Testis (tissue), 3 donors: ENCODE measurements around the gene RAB17. TPM values are rescaled to one million over a fixed set of nuclear protein-coding genes. Genes with fewer than 3 reads are reported as not detected.

ENCODE experiments used
- DNase-seq: peaks from one replicate; pipeline ENCODE4 v3.0.0-alpha.2; 2019
- H3K27ac ChIP-seq, 2 donors: fragments of 200-600 bp; sonication (generic); one replicate each; pipeline ENCODE4 v1.5.1; 2019
- H3K27me3 ChIP-seq: fragments of 200-600 bp; sonication (generic); one replicate; pipeline ENCODE4 v1.5.1; 2019
- H3K36me3 ChIP-seq: fragments of 200-600 bp; sonication (generic); one replicate; pipeline ENCODE4 v1.5.1; 2017; ENCODE audit warnings: low read depth; ENCODE audit errors: missing control alignments
- H3K4me1 ChIP-seq: fragments of 200-600 bp; sonication (generic); one replicate; pipeline ENCODE4 v1.5.1; 2019
- H3K4me3 ChIP-seq, 2 donors: fragments of 200-600 bp; sonication (generic); one replicate each; pipeline ENCODE4 v1.5.1; 2017 to 2019
- H3K9me3 ChIP-seq: fragments of 200-600 bp; sonication (generic); one replicate; pipeline ENCODE4 v1.5.1; 2017
- CTCF ChIP-seq, 3 experiments: fragments of 450-650 bp in 2 of 3; fragments of 200-600 bp in 1 of 3; sonication (generic) in 1 of 3; IDR thresholded peaks; one replicate each; pipeline ENCODE4 v1.5.1; 2016 to 2019; ENCODE audit warnings: antibody characterized with exemption in 3 of 3, mild to moderate bottlenecking in 2 of 3, moderate library complexity in 1 of 3
- POLR2A ChIP-seq: fragments of 450-650 bp; IDR thresholded peaks from one replicate; pipeline ENCODE4 v1.6.1; 2017; ENCODE audit warnings: antibody characterized with exemption, mild to moderate bottlenecking, moderate library complexity
- WGBS, 2 donors: methylation state at CpG; one replicate each; pipeline ENCODE4 v1.1.5; 2018; 5-methylcytosine and 5-hydroxymethylcytosine counted together
- intact Hi-C: fragments of 100-400 bp; cut with DNase I; formaldehyde crosslinking; loops from one replicate; pipeline ENCODE4 v1.15.1; 2023; ENCODE audit warnings: low total_unique reads
- polyA plus RNA-seq: library from polyadenylated mRNA; stranded (reverse); fragments of 350-450 nt; fragmentation: Illumina TruSeq; extraction: RNeasy Lipid Tissue Mini Kit (QIAGEN cat#74804); gene quantifications from one replicate; pipeline ENCODE4 v1.2.3, GENCODE V29; 2014; ENCODE audit warnings: low read depth, low replicate concordance; ENCODE audit not compliant: insufficient read depth
- total RNA-seq, 2 donors: library from RNA; depleted of rRNA; stranded (reverse); fragments of >200 nt; gene quantifications; one replicate each; pipeline ENCODE4 v1.2.3, GENCODE V29; 2016

The RAB17 gene
- total and polyA plus RNA-seq, 3 donors from 2014 or later, result 3.2 to 6.3 (median 3.2) TPM

- H3K27ac ChIP-seq, result no peak overlapping the region
- TF ChIP-seq CTCF (IDR thresholded peaks at IDR 0.05) (no peak), POLR2A (no peak)
- WGBS, 2 donors, result 89 to 90% methylated on average over 28 to 29 of the region's 29 CpGs
- H3K4me1 ChIP-seq, result peaks cover 17% of the 10 kb centered on the region
- intact Hi-C loops, result no loop called here
- H3K36me3 ChIP-seq, result no peaks in the 10 kb centered on the region
- H3K9me3 ChIP-seq, result no peaks in the 10 kb centered on the region
- no peak overlapping the region for H3K4me3 ChIP-seq
- DNase-seq, result no peak
- no peaks in the 10 kb centered on the region for H3K27me3 ChIP-seq
Observed at GRCh38 chr2:237538001-237538720, 52.4 kb downstream of the RAB17 start.

- H3K36me3 ChIP-seq, result no peaks in the 10 kb centered on the region
Observed at GRCh38 chr2:237536617-237537016, 53.9 kb downstream of the RAB17 start.

GRCh38 chr2:237536083-237536415 is 54.5 kb downstream of the RAB17 start:
- no peak for TF ChIP-seq CTCF (IDR thresholded peaks at IDR 0.05)
- TF ChIP-seq POLR2A, result no peak
- H3K4me3 ChIP-seq, result no peak overlapping the region
- no peaks in the 10 kb centered on the region for H3K36me3 ChIP-seq
- H3K9me3 ChIP-seq, result no peaks in the 10 kb centered on the region
- intact Hi-C loops, result no loop called here
- DNase-seq, result no peak
- 58 to 90% methylated on average over 5 of the region's 5 CpGs for WGBS, 2 donors
- no peak overlapping the region for H3K27ac ChIP-seq
- H3K27me3 ChIP-seq, result no peaks in the 10 kb centered on the region
- peaks cover 13% of the 10 kb centered on the region for H3K4me1 ChIP-seq

More at GRCh38 chr2:237536617-237537016, 53.9 kb downstream of the RAB17 start:
- 87 to 91% methylated on average over 7 to 9 of the region's 9 CpGs for WGBS, 2 donors
- peaks cover 17% of the 10 kb centered on the region for H3K4me1 ChIP-seq
- no peak overlapping the region for H3K4me3 ChIP-seq
- intact Hi-C loops, result no loop called here
- DNase-seq, result no peak
- TF ChIP-seq CTCF (IDR thresholded peaks at IDR 0.05), result no peak
- no peak for TF ChIP-seq POLR2A
- H3K27me3 ChIP-seq, result no peaks in the 10 kb centered on the region
- no peaks in the 10 kb centered on the region for H3K9me3 ChIP-seq
- H3K27ac ChIP-seq, result no peak overlapping the region

- Histone ChIP-seq H3K36me3 (no peaks in the 10 kb centered on the region), H3K4me1 (peaks cover 8% of the 10 kb centered on the region), H3K27ac (no peak overlapping the region), H3K4me3 (no peak overlapping the region), H3K9me3 (no peaks in the 10 kb centered on the region), H3K27me3 (no peaks in the 10 kb centered on the region)
- intact Hi-C loops, result no loop called here
- no peak for TF ChIP-seq POLR2A
- TF ChIP-seq CTCF (IDR thresholded peaks at IDR 0.05), result no peak
- 89 to 93% methylated on average over 8 of the region's 8 CpGs for WGBS, 2 donors
- no peak for DNase-seq
Observed at GRCh38 chr2:237535385-237536082, 55.0 kb downstream of the RAB17 start.
